Endothelial cell of umbilical vein (primary cell): ENCODE data around the gene EXOSC5. TPM values are rescaled to one million over a fixed set of nuclear protein-coding genes. Genes with fewer than 3 reads are reported as not detected.

Experiments used
- BruUV-seq: library from RNA; stranded (reverse); fragments of 400-500 nt; replicated peaks from 2 replicates; lab custom pipeline; 2021; lab: Mats Ljungman, UMichigan
- CTCF ChIA-PET: fragments of 300-600, 350-600 bp; sonication (Branson Sonifier 250); formaldehyde crosslinking; loops from one replicate; lab custom pipeline; 2021; ENCODE audit warnings: antibody characterized with exemption, inconsistent platforms; lab: Charles Lee
- POLR2A ChIA-PET: fragments of 300-600, 350-600 bp; sonication (Branson Sonifier 250); formaldehyde crosslinking; loops from one replicate; lab custom pipeline; 2021; ENCODE audit warnings: antibody characterized with exemption, inconsistent platforms; lab: Charles Lee
- DNase-seq: peaks from one replicate; pipeline ENCODE4 v3.0.0-alpha.2; 2011; ENCODE audit warnings: low read depth, low spot score
- FAIRE-seq: peaks from 2 replicates; lab custom pipeline; 2011; peaks lifted over from hg19 to GRCh38; lab: Jason Lieb, UNC
- H2AFZ ChIP-seq: 2 replicates; pipeline ENCODE4 v1.6.0; 2012; ENCODE audit warnings: low read depth, low read length, control low read depth, inconsistent platforms
- H3K27ac ChIP-seq: 2 replicates; pipeline ENCODE4 v1.5.1; 2011; ENCODE audit warnings: low read depth, mild to moderate bottlenecking, control low read depth, low read length, moderate library complexity; ENCODE audit not compliant: insufficient read depth
- H3K27me3 ChIP-seq, 2 experiments: 2 replicates each; pipeline versions ENCODE4 v1.6.0 to v1.6.1; 2011; ENCODE audit warnings: low read length in 2 of 2, mixed read lengths in 1 of 2; ENCODE audit not compliant: control insufficient read depth in 2 of 2, insufficient read depth in 2 of 2
- H3K36me3 ChIP-seq, 2 experiments: 2 replicates in 1 of 2; 3 replicates in 1 of 2; pipeline ENCODE4 v1.5.1; 2011; ENCODE audit warnings: low read length in 2 of 2, mild to moderate bottlenecking in 1 of 2, moderate library complexity in 1 of 2; ENCODE audit not compliant: control insufficient read depth in 2 of 2, insufficient read depth in 2 of 2; ENCODE audit errors: extremely low read depth in 1 of 2
- H3K4me1 ChIP-seq: 3 replicates; pipeline ENCODE4 v1.5.1; 2011; ENCODE audit warnings: mild to moderate bottlenecking, low read length; ENCODE audit not compliant: control insufficient read depth, insufficient read depth; ENCODE audit errors: extremely low read depth
- H3K4me2 ChIP-seq: 2 replicates; pipeline ENCODE4 v1.6.1; 2011; ENCODE audit warnings: low read length, control low read depth, mixed read lengths; ENCODE audit not compliant: insufficient read depth
- H3K4me3 ChIP-seq, 3 experiments: fragments of 200-600 bp in 1 of 3; sonication (generic), shearing (Covaris generic) in 1 of 3; replicated peaks in 1 of 3; 2 replicates each; pipeline ENCODE4 v1.5.1; 2011 to 2016; ENCODE audit warnings: control low read depth in 3 of 3, low read length in 3 of 3, mild to moderate bottlenecking in 2 of 3, inconsistent platforms in 1 of 3, low read depth in 1 of 3, moderate library complexity in 1 of 3; ENCODE audit not compliant: insufficient read depth in 1 of 3
- H3K79me2 ChIP-seq: 2 replicates; pipeline ENCODE4 v1.6.0; 2012; ENCODE audit warnings: low read length, inconsistent platforms; ENCODE audit not compliant: control insufficient read depth, insufficient read depth
- H3K9ac ChIP-seq: replicated peaks from 2 replicates; pipeline ENCODE3; 2011; ENCODE audit warnings: low read length, control low read depth; ENCODE audit not compliant: insufficient read depth; ENCODE audit errors: extremely low read depth
- H3K9me1 ChIP-seq: replicated peaks from 3 replicates; pipeline ENCODE4 v1.6.0; 2011; ENCODE audit warnings: mild to moderate bottlenecking, low read length; ENCODE audit not compliant: control insufficient read depth, insufficient read depth; ENCODE audit errors: extremely low read depth
- H3K9me3 ChIP-seq: replicated peaks from 2 replicates; pipeline ENCODE4 v1.5.1; 2012; ENCODE audit warnings: low read length, inconsistent platforms; ENCODE audit not compliant: control insufficient read depth, insufficient read depth
- H4K20me1 ChIP-seq: replicated peaks from 2 replicates; pipeline ENCODE3; 2011; ENCODE audit warnings: mild to moderate bottlenecking, low read length; ENCODE audit not compliant: control insufficient read depth, insufficient read depth; ENCODE audit errors: extremely low read depth
- CTCF ChIP-seq, 2 donors: IDR thresholded peaks; 1 replicate in 1 of 2; 2 replicates in 1 of 2; pipeline ENCODE4 v1.5.1; 2011; ENCODE audit warnings: low read length in 2 of 2, mild to moderate bottlenecking in 2 of 2, moderate library complexity in 2 of 2, control low read depth in 1 of 2, inconsistent platforms in 1 of 2, low read depth in 1 of 2; ENCODE audit not compliant: insufficient read depth in 1 of 2; ENCODE audit errors: extremely low read depth in 1 of 2
- EZH2 ChIP-seq: IDR thresholded peaks from 2 replicates; pipeline ENCODE4 v1.6.1; 2012; ENCODE audit warnings: borderline replicate concordance, low read depth, mild to moderate bottlenecking, moderate library complexity, low read length, inconsistent platforms; ENCODE audit not compliant: severe bottlenecking
- FOS ChIP-seq: IDR thresholded peaks from 2 replicates; pipeline ENCODE4 v1.6.1; 2011; ENCODE audit warnings: mild to moderate bottlenecking, low read length, moderate library complexity, borderline replicate concordance; ENCODE audit not compliant: insufficient read depth
- GATA2 ChIP-seq: IDR thresholded peaks from 2 replicates; pipeline ENCODE4 v1.7.0; 2011; ENCODE audit warnings: low read depth, mild to moderate bottlenecking, moderate library complexity, mixed read lengths, low read length; ENCODE audit not compliant: insufficient read length, insufficient read depth
- JUN ChIP-seq: IDR thresholded peaks from 2 replicates; pipeline ENCODE4 v1.6.1; 2011; ENCODE audit warnings: borderline replicate concordance, low read depth; ENCODE audit not compliant: insufficient read length, insufficient read depth
- MAX ChIP-seq: IDR thresholded peaks from 2 replicates; pipeline ENCODE4 v1.6.1; 2011; ENCODE audit not compliant: insufficient read depth, insufficient read length
- MYC ChIP-seq: IDR thresholded peaks from one replicate; pipeline ENCODE4 v1.6.1; 2011; ENCODE audit warnings: mild to moderate bottlenecking, low read depth, low read length
- POLR2A ChIP-seq: IDR thresholded peaks from 2 replicates; pipeline ENCODE4 v1.6.1; 2012; ENCODE audit warnings: low read depth, mild to moderate bottlenecking, control low read depth, low read length
- POLR2AphosphoS5 ChIP-seq: IDR thresholded peaks from 2 replicates; pipeline ENCODE4 v1.6.1; 2012; ENCODE audit warnings: low read depth, mild to moderate bottlenecking, control low read depth, low read length, moderate library complexity; ENCODE audit not compliant: insufficient read depth
- dilution Hi-C: fragments of 300-500 bp; cut with MboI; formaldehyde crosslinking; loops from one replicate; pipeline ENCODE4 v1.15.0; 2019; ENCODE audit warnings: low sequenced_read_pairs; ENCODE audit not compliant: extremely low pct_ligation_motif_present
- intact Hi-C: fragments of 100-400 bp; cut with micrococcal nuclease; formaldehyde crosslinking; loops from one replicate; pipeline ENCODE4 v1.10.0; 2022
- polyA plus RNA-seq, 4 experiments: library from polyadenylated mRNA; depleted of rRNA in 3 of 4; stranded (reverse) in 3 of 4; unstranded in 1 of 4; fragments of >200 nt; gene quantifications; 2 replicates each; pipeline versions ENCODE4 v1.2.1 to v1.2.3, GENCODE V29; 2011 to 2012; ENCODE audit warnings: missing spikeins in 1 of 4
- total RNA-seq: library from RNA; stranded (reverse); gene quantifications from 2 replicates; pipeline ENCODE4 v1.2.3, GENCODE V29; 2021

EXOSC5 gene
- total and polyA plus RNA-seq, 2 donors (not counting 3 experiments of a cell fraction or from before 2014, with no cell fraction given), result 14.0 to 20.9 TPM

GRCh38 chr19:41403181-41403970 lies 6.2 kb upstream of the EXOSC5 start:
- H3K9me3 ChIP-seq, result no peaks in the 10 kb centered on the region
- intact Hi-C loops (no loop called here), dilution Hi-C loops (no loop called here)
- H3K79me2 ChIP-seq, result peaks cover 6% of the 10 kb centered on the region
- no peak overlapping the region for H2AFZ ChIP-seq
- BruUV-seq, result no TSS peak
- peaks cover 46% of the 10 kb centered on the region for H3K4me1 ChIP-seq
- no peak overlapping the region for H3K4me2 ChIP-seq
- no peak for DNase-seq
- H4K20me1 ChIP-seq, result no peaks in the 10 kb centered on the region
- ChIA-PET CTCF (no interaction called here), POLR2A (no interaction called here)
- no peak overlapping the region for H3K4me3 ChIP-seq
- no peak overlapping the region for H3K9ac ChIP-seq
- H3K27ac ChIP-seq, result no peak overlapping the region
- TF ChIP-seq POLR2A, result no peak
- no peak for TF ChIP-seq MYC
- TF ChIP-seq CTCF (IDR thresholded peaks at IDR 0.05; ENCODE audit: extremely low read depth in 1 of 2, insufficient read depth in 1 of 2, low read depth in 1 of 2, low read length in 2 of 2), result no peak
- TF ChIP-seq GATA2, result no peak
- no peak for TF ChIP-seq MAX
- no peak for TF ChIP-seq EZH2
- no peak for TF ChIP-seq JUN
- TF ChIP-seq POLR2AphosphoS5, result no peak
- TF ChIP-seq FOS, result no peak
- FAIRE-seq, result no peak
- no peaks in the 10 kb centered on the region for H3K9me1 ChIP-seq
- H3K27me3 ChIP-seq, result no peaks in the 10 kb centered on the region
- H3K36me3 ChIP-seq, result peaks cover 0 to 2% of the 10 kb centered on the region in 2 experiments
